ENCODE measurements around the gene PTPN6. TPM values are rescaled to one million over a fixed set of nuclear protein-coding genes. Genes with fewer than 3 reads are reported as not detected.

PTPN6 gene
- total and polyA plus RNA-seq, 9 of the 15 experiments (the other 6 are each of a cell fraction or from before 2014, with no cell fraction given): 1.5 to 5.1 (median 3.9) TPM

DNA sequence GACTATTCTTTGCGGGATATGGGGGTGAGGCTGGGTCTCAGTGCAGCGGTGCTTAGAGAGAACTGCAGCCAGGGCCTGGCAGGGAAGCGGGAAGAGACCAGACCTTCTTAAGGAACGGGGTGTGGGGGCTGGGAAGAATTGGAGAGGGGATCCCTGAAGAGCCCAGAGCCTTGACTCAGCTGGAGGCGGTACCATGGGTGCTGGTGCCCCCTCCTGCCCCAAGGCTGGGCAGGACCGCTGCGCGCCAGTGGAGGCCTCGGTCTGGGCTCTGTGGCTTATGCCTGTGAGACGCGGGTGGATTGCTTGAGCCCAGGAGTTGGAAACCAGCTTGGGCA is 8.9 kb upstream of the PTPN6 start (continued):
- TF ChIP-seq, protein P1, sequence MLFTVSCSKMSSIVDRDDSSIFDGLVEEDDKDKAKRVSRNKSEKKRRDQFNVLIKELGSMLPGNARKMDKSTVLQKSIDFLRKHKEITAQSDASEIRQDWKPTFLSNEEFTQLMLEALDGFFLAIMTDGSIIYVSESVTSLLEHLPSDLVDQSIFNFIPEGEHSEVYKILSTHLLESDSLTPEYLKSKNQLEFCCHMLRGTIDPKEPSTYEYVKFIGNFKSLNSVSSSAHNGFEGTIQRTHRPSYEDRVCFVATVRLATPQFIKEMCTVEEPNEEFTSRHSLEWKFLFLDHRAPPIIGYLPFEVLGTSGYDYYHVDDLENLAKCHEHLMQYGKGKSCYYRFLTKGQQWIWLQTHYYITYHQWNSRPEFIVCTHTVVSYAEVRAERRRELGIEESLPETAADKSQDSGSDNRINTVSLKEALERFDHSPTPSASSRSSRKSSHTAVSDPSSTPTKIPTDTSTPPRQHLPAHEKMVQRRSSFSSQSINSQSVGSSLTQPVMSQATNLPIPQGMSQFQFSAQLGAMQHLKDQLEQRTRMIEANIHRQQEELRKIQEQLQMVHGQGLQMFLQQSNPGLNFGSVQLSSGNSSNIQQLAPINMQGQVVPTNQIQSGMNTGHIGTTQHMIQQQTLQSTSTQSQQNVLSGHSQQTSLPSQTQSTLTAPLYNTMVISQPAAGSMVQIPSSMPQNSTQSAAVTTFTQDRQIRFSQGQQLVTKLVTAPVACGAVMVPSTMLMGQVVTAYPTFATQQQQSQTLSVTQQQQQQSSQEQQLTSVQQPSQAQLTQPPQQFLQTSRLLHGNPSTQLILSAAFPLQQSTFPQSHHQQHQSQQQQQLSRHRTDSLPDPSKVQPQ (CRISPR knock-in tag; IDR thresholded peaks at IDR 0.05; ENCODE audit: borderline replicate concordance): no peak
- TF ChIP-seq, protein P2, sequence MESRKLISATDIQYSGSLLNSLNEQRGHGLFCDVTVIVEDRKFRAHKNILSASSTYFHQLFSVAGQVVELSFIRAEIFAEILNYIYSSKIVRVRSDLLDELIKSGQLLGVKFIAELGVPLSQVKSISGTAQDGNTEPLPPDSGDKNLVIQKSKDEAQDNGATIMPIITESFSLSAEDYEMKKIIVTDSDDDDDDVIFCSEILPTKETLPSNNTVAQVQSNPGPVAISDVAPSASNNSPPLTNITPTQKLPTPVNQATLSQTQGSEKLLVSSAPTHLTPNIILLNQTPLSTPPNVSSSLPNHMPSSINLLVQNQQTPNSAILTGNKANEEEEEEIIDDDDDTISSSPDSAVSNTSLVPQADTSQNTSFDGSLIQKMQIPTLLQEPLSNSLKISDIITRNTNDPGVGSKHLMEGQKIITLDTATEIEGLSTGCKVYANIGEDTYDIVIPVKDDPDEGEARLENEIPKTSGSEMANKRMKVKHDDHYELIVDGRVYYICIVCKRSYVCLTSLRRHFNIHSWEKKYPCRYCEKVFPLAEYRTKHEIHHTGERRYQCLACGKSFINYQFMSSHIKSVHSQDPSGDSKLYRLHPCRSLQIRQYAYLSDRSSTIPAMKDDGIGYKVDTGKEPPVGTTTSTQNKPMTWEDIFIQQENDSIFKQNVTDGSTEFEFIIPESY (CRISPR knock-in tag; IDR thresholded peaks at IDR 0.05): peak; percentile 93
- TF ChIP-seq ERF (CRISPR knock-in tag; IDR thresholded peaks at IDR 0.05): 0 out of 2 replicates have a peak, but pooled peaks have one; percentile 10

DNA sequence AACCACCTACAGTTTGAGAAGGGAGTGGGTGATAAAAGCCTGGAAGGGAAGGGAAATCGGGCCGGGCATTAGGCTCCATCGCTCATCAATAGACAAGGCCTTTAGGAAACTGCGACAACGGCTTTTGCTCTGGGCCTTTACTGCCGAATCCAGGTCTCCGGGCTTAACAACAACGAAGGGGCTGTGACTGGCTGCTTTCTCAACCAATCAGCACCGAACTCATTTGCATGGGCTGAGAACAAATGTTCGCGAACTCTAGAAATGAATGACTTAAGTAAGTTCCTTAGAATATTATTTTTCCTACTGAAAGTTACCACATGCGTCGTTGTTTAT is 7.8 kb upstream of the PTPN6 start:
- Histone ChIP-seq H3K36me3 (ENCODE audit: control insufficient read depth, insufficient read depth, low read length) (peaks cover 36% of the 10 kb centered on the region; the same call in 2 of the 3 replicates), H3K9me1 (ENCODE audit: control insufficient read depth, insufficient read depth, low read length) (no peaks in the 10 kb centered on the region), H3K9ac (ENCODE audit: insufficient read depth in 1 of 2, low read depth in 2 of 2, low read length in 2 of 2) (peak overlapping the region; percentile 86 to 90; a peak in 3 of 4 replicates), H3K4me1 (replicated peaks in 1 of 2; ENCODE audit: control insufficient read depth in 2 of 2, insufficient read depth in 2 of 2, low read length in 2 of 2) (peaks cover 18 to 53% of the 10 kb centered on the region in 2 experiments), H3K27me3 (ENCODE audit: control insufficient read depth in 2 of 2, insufficient read depth in 2 of 2, low read length in 2 of 2) (no peaks in the 10 kb centered on the region), H3K4me2 (ENCODE audit: insufficient read depth, low read length) (peak overlapping the region; percentile 94), H3K4me3 (peak overlapping the region; percentile 49; the same call in 1 of the 2 replicates), H3K9me3 (replicated peaks; ENCODE audit: control insufficient read depth, insufficient read depth, low read depth, low read length) (no peaks in the 10 kb centered on the region), H2AFZ (ENCODE audit: low read depth, low read length) (peak overlapping the region; percentile 58; the same call in 1 of the 2 replicates), H4K20me1 (replicated peaks; ENCODE audit: control insufficient read depth, insufficient read depth, low read length) (no peaks in the 10 kb centered on the region), H3K79me2 (ENCODE audit: control insufficient read depth, insufficient read depth, low read length) (peaks cover 13% of the 10 kb centered on the region), H3K27ac (ENCODE audit: extremely low read depth, low read depth, low read length) (peak overlapping the region; percentile 96)
- BruUV-seq (replicated peaks): no TSS peak
- peak; percentile 69 to 90 (median 78) for DNase-seq (ENCODE audit: extremely low read depth in 1 of 4, low spot score in 3 of 4)
- peak; percentile 73 for ATAC-seq
- peak; percentile 98 for FAIRE-seq
- ChIA-PET CTCF (ENCODE audit: low intra/inter-chr PET ratio) (interaction anchor here (1.8 to 2.3 kb wide), 2 partner anchors 18 to 100 kb away, joined by 13 to 14 read pairs; no protein-coding TSS in a partner anchor), POLR2A (interaction anchor here (0.6 to 6.3 kb wide), 28 partner anchors 11 to 473 kb away, joined by 3 to 98 read pairs (median 6); partner anchors contain the start of genes ATN1, C1RL, SPSB2 and TPI1)
- in situ Hi-C loops (cut with MboI): loop anchor here (5.0 kb wide), 1 partner anchor 76 kb away; the partner anchor contains the start of gene TPI1
- intact Hi-C loops (cut with micrococcal nuclease): loop anchor here (5.0 kb wide), 1 partner anchor 76 kb away; the partner anchor contains the start of gene TPI1
- under 1% methylated on average over 13 of the region's 13 CpGs for WGBS (ENCODE audit: insufficient coverage, low coverage, missing lambda C conversion rate)
- TF ChIP-seq, protein P3, sequence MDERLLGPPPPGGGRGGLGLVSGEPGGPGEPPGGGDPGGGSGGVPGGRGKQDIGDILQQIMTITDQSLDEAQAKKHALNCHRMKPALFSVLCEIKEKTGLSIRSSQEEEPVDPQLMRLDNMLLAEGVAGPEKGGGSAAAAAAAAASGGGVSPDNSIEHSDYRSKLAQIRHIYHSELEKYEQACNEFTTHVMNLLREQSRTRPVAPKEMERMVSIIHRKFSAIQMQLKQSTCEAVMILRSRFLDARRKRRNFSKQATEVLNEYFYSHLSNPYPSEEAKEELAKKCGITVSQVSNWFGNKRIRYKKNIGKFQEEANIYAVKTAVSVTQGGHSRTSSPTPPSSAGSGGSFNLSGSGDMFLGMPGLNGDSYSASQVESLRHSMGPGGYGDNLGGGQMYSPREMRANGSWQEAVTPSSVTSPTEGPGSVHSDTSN (CRISPR knock-in tag; IDR thresholded peaks at IDR 0.05; ENCODE audit: low read depth): 0 out of 2 replicates have a peak, but pooled peaks have one; percentile 21
- TF ChIP-seq, protein P3 (tag; conservative IDR thresholded peaks at IDR 0.05; ENCODE audit: low read depth): peak; percentile 83
- peak; percentile 56 for TF ChIP-seq NFYB (IDR thresholded peaks at IDR 0.05; ENCODE audit: extremely low read depth, insufficient read length)
- no peak for TF ChIP-seq PHB2 (IDR thresholded peaks at IDR 0.05; ENCODE audit: low read depth)
- no peak for TF ChIP-seq NFRKB (IDR thresholded peaks at IDR 0.05; ENCODE audit: low read depth)
- TF ChIP-seq GATAD2B (IDR thresholded peaks at IDR 0.05; ENCODE audit: borderline replicate concordance): peak; percentile 31; the same call in 1 of the 2 replicates

Data from K562 (cell line).